K562 (cell line): Measurements from ENCODE around the gene PXK. TPM values are rescaled to one million over a fixed set of nuclear protein-coding genes. Genes with fewer than 3 reads are reported as not detected.

Experiments
- ATAC-seq: fragments of 200-7000 bp; cut with Tn5 transposase; 3 replicates; pipeline ENCODE4 v1.9.1; 2020; ENCODE audit warnings: moderate library complexity
- BruUV-seq: library from RNA; stranded (reverse); fragments of 400-500 nt; replicated peaks from 2 replicates; lab custom pipeline; 2021; lab: Mats Ljungman, UMichigan
- CTCF ChIA-PET: fragments of 300-600 bp; formaldehyde crosslinking; extraction: SDS; loops from one replicate; lab custom pipeline; 2021; ENCODE audit warnings: low intra/inter-chr PET ratio; lab: Yijun Ruan, JAX
- POLR2A ChIA-PET: fragments of 300-600, 350-650 bp; sonication (Branson Sonifier 250); formaldehyde crosslinking; extraction: SDS; loops from one replicate; lab custom pipeline; 2021; ENCODE audit warnings: antibody characterized with exemption, inconsistent platforms; lab: Yijun Ruan, JAX
- DNase-seq, 4 experiments: peaks; one replicate each; pipeline versions ENCODE4 v3.0.0 to v3.0.0-alpha.2; 2011 to 2018; ENCODE audit warnings: low spot score in 3 of 4, mixed read lengths in 3 of 4; ENCODE audit errors: extremely low read depth in 1 of 4
- FAIRE-seq: peaks from 2 replicates; lab custom pipeline; 2011; peaks lifted over from hg19 to GRCh38; lab: Jason Lieb, UNC
- H2AFZ ChIP-seq: 2 replicates; pipeline ENCODE4 v1.6.0; 2011; ENCODE audit warnings: low read depth, low read length, control low read depth, inconsistent platforms
- H3K27ac ChIP-seq: fragments of 200-600 bp; 3 replicates; pipeline ENCODE4 v1.8.0; 2011; ENCODE audit warnings: low read depth, mild to moderate bottlenecking, control low read depth, inconsistent platforms, low read length, moderate library complexity, mixed read lengths; ENCODE audit errors: extremely low read depth
- H3K27me3 ChIP-seq, 2 experiments: fragments of 300-600 bp in 1 of 2; 2 replicates in 1 of 2; 3 replicates in 1 of 2; pipeline versions ENCODE4 v1.6.0 to v1.8.0; 2011; ENCODE audit warnings: inconsistent platforms in 2 of 2, low read length in 2 of 2, mild to moderate bottlenecking in 1 of 2, mixed read lengths in 1 of 2, moderate library complexity in 1 of 2; ENCODE audit not compliant: control insufficient read depth in 2 of 2, insufficient read depth in 2 of 2
- H3K36me3 ChIP-seq: fragments of 300-600 bp; 3 replicates; pipeline ENCODE4 v1.8.0; 2011; ENCODE audit warnings: mild to moderate bottlenecking, low read length, inconsistent platforms; ENCODE audit not compliant: control insufficient read depth, insufficient read depth
- H3K4me1 ChIP-seq, 2 experiments: fragments of 200-600 bp in 1 of 2; replicated peaks in 1 of 2; 2 replicates in 1 of 2; 3 replicates in 1 of 2; pipeline versions ENCODE4 v1.5.1 to v1.8.0; 2011; ENCODE audit warnings: inconsistent platforms in 2 of 2, low read length in 2 of 2, mild to moderate bottlenecking in 1 of 2, mixed read lengths in 1 of 2, moderate library complexity in 1 of 2; ENCODE audit not compliant: control insufficient read depth in 2 of 2, insufficient read depth in 2 of 2
- H3K4me2 ChIP-seq: 2 replicates; pipeline ENCODE4 v1.6.1; 2011; ENCODE audit warnings: low read length, control low read depth, inconsistent platforms, mixed read lengths; ENCODE audit not compliant: insufficient read depth
- H3K4me3 ChIP-seq: fragments of 200-600 bp; sonication (generic), shearing (Covaris generic); 2 replicates; pipeline ENCODE4 v1.5.1; 2016; ENCODE audit warnings: control low read depth, inconsistent platforms
- H3K79me2 ChIP-seq: fragments of 200-600 bp; 3 replicates; pipeline ENCODE4 v1.8.0; 2011; ENCODE audit warnings: low read length, inconsistent platforms; ENCODE audit not compliant: control insufficient read depth, insufficient read depth
- H3K9ac ChIP-seq, 2 experiments: 2 replicates each; pipeline versions ENCODE4 v1.6.0 to v1.6.1; 2011; ENCODE audit warnings: low read depth in 2 of 2, low read length in 2 of 2, control low read depth in 1 of 2, inconsistent platforms in 1 of 2, mild to moderate bottlenecking in 1 of 2, mixed read lengths in 1 of 2; ENCODE audit not compliant: insufficient read depth in 1 of 2
- H3K9me1 ChIP-seq: one replicate; pipeline ENCODE4 v1.6.0; 2011; ENCODE audit warnings: inconsistent platforms, mild to moderate bottlenecking, low read length, moderate library complexity; ENCODE audit not compliant: control insufficient read depth, insufficient read depth
- H3K9me3 ChIP-seq: replicated peaks from 2 replicates; pipeline ENCODE4 v1.5.1; 2011; ENCODE audit warnings: low read depth, low read length, inconsistent platforms; ENCODE audit not compliant: control insufficient read depth, insufficient read depth
- H4K20me1 ChIP-seq: replicated peaks from 2 replicates; pipeline ENCODE4 v1.6.1; 2011; ENCODE audit warnings: low read length, inconsistent platforms, mixed read lengths; ENCODE audit not compliant: control insufficient read depth, insufficient read depth
- BCOR ChIP-seq: fragments of 450-650 bp; IDR thresholded peaks from 2 replicates; pipeline ENCODE4 v1.6.1; 2016
- KDM1A ChIP-seq, 2 experiments: fragments of 450-650 bp; IDR thresholded peaks; 2 replicates each; pipeline ENCODE4 v1.6.1; 2016; ENCODE audit warnings: mild to moderate bottlenecking in 2 of 2
- MAZ ChIP-seq, 2 experiments: fragments of 450-650 bp in 1 of 2; sonication (generic) in 1 of 2; formaldehyde crosslinking; IDR thresholded peaks in 1 of 2; conservative IDR thresholded peaks in 1 of 2; 2 replicates each; pipeline versions ENCODE4 v1.4.0 to v1.5.0; 2020; ENCODE audit warnings: mild to moderate bottlenecking in 1 of 2, missing genetic modification reagents in 1 of 2
- RAD21 ChIP-seq, 2 experiments: fragments of 250-450 bp in 1 of 2; fragments of 450-650 bp in 1 of 2; sonication (Bioruptor Pico) in 1 of 2; formaldehyde crosslinking in 1 of 2; IDR thresholded peaks in 1 of 2; conservative IDR thresholded peaks in 1 of 2; 2 replicates each; pipeline versions ENCODE4 v1.4.0 to v1.8.0; 2020 to 2022; ENCODE audit warnings: mild to moderate bottlenecking in 2 of 2, moderate library complexity in 1 of 2
- RBM25 ChIP-seq: fragments of 200-400 bp; formaldehyde crosslinking; IDR thresholded peaks from 2 replicates; pipeline ENCODE4 v1.6.1; 2018; ENCODE audit warnings: low read length, low read depth, moderate library complexity; ENCODE audit not compliant: severe bottlenecking
- TSHZ1 ChIP-seq: fragments of 250-450 bp; sonication (Bioruptor Pico); IDR thresholded peaks from 2 replicates; pipeline ENCODE4 v1.4.0; 2020; ENCODE audit warnings: mild to moderate bottlenecking, moderate library complexity
- ZBTB40 ChIP-seq, 2 experiments: fragments of 450-650 bp in 1 of 2; sonication (generic) in 1 of 2; formaldehyde crosslinking in 1 of 2; IDR thresholded peaks; 2 replicates each; pipeline versions ENCODE4 v1.7.1 to v1.9.0; 2016 to 2022; ENCODE audit warnings: inconsistent platforms in 1 of 2, mild to moderate bottlenecking in 1 of 2, missing genetic modification reagents in 1 of 2
- ZFX ChIP-seq: sonication (generic); formaldehyde crosslinking; IDR thresholded peaks from 2 replicates; pipeline ENCODE4 v1.8.0; 2022; ENCODE audit warnings: mild to moderate bottlenecking, missing genetic modification reagents, moderate library complexity
- WGBS: fragments of 100-300 bp; shearing (Covaris generic); methylation state at CpG from one replicate; pipeline ENCODE4 v1.1.6; 2016; ENCODE audit warnings: low coverage, mixed read lengths; ENCODE audit not compliant: insufficient coverage; ENCODE audit errors: missing lambda C conversion rate; 5-methylcytosine and 5-hydroxymethylcytosine counted together
- in situ Hi-C: fragments of 300-500 bp; cut with MboI; formaldehyde crosslinking; loops from 4 replicates; pipeline ENCODE4 v1.15.0; 2018; ENCODE audit warnings: inconsistent platforms, mixed read lengths
- intact Hi-C: fragments of 100-400 bp; cut with micrococcal nuclease; formaldehyde crosslinking; loops from 2 replicates; pipeline ENCODE4 v1.14.2; 2022
- polyA plus RNA-seq, 8 experiments: library from polyadenylated mRNA; depleted of rRNA in 4 of 8; stranded (reverse) in 5 of 8; unstranded in 3 of 8; fragments of >200 nt; fragmentation: Nextera tagmentation in 2 of 8; fragmentation: Illumina TruSeq in 1 of 8; extraction: Ambion mirVana in 2 of 8; extraction: Trizol in 1 of 8; gene quantifications; 2 replicates each; pipeline versions ENCODE4 v1.2.1 to v1.2.3, GENCODE V29; 2011 to 2014; ENCODE audit warnings: inconsistent platforms in 1 of 8, missing spikeins in 1 of 8
- total RNA-seq, 7 experiments: library from RNA; depleted of rRNA in 6 of 7; stranded (reverse); fragments of >200 nt in 6 of 7; fragmentation: Illumina TruSeq in 2 of 7; extraction: Trizol in 2 of 7; gene quantifications; 2 replicates each; pipeline versions ENCODE4 v1.2.1 to v1.2.3, GENCODE V29; 2011 to 2021; ENCODE audit warnings: low replicate concordance in 1 of 7

The PXK gene
- total and polyA plus RNA-seq, 9 of the 15 experiments (the other 6 are each of a cell fraction or from before 2014, with no cell fraction given), result 3.3 to 19.9 (median 11.3) TPM

GRCh38 chr3:58331593-58332152 lies 1.0 kb upstream of the PXK start:
- Histone ChIP-seq H4K20me1 (no peaks in the 10 kb centered on the region), H3K9ac (no peak overlapping the region), H3K27ac (no peak overlapping the region), H2AFZ (no peak overlapping the region), H3K9me3 (no peaks in the 10 kb centered on the region), H3K27me3 (no peaks in the 10 kb centered on the region), H3K36me3 (no peaks in the 10 kb centered on the region), H3K4me3 (no peak overlapping the region), H3K4me2 (no peak overlapping the region), H3K4me1 (peaks cover 17 to 21% of the 10 kb centered on the region in 2 experiments; a peak in 4 of 5 replicates), H3K9me1 (no peaks in the 10 kb centered on the region), H3K79me2 (peaks cover 28% of the 10 kb centered on the region)
- FAIRE-seq (no peak), DNase-seq (no peak), ATAC-seq (no peak)
- no TSS peak for BruUV-seq
- intact Hi-C loops (loop anchor here (2.0 kb wide), 1 partner anchor 159 kb away; no protein-coding TSS in a partner anchor), in situ Hi-C loops (no loop called here)
- ChIA-PET CTCF (no interaction called here), POLR2A (interaction anchor here (2.2 kb wide), 1 partner anchor 19 kb away, joined by 5 read pairs; no protein-coding TSS in a partner anchor)
- WGBS, result 83% methylated on average over 2 of the region's 4 CpGs
- TF ChIP-seq ZBTB40 (IDR thresholded peaks at IDR 0.05), result no peak
- no peak for TF ChIP-seq ZBTB40 (CRISPR knock-in tag; IDR thresholded peaks at IDR 0.05)
- TF ChIP-seq ZFX, result no peak
- peak; percentile 74 for TF ChIP-seq RBM25
- no peak for TF ChIP-seq MAZ (CRISPR knock-in tag; conservative IDR thresholded peaks at IDR 0.05 in 1 of 2, IDR thresholded peaks at IDR 0.05 in 1 of 2)
- TF ChIP-seq RAD21 (CRISPR knock-in tag; conservative IDR thresholded peaks at IDR 0.05 in 1 of 2, IDR thresholded peaks at IDR 0.05 in 1 of 2), result no peak
- no peak for TF ChIP-seq TSHZ1 (CRISPR knock-in tag)
- TF ChIP-seq KDM1A (IDR thresholded peaks at IDR 0.05), result peak; percentile 63 to 66
- peak; percentile 74; the same call in 1 of the 2 replicates for TF ChIP-seq BCOR
